ENCODE measurements around the gene KLB. TPM values are rescaled to one million over a fixed set of nuclear protein-coding genes. Genes with fewer than 3 reads are reported as not detected.
"Not testable (repeated sequence)": the region's sequence is repeated elsewhere in the genome, so short reads cannot be mapped to it uniquely, and the experiment has no call there.

The KLB gene
- total RNA-seq: under 1 TPM; 0.51 to 0.80 TPM
- polyA plus RNA-seq: under 1 TPM; 0.06 to 0.26 TPM
- long read RNA-seq, donor 1, partial matches to known transcripts: 1,945 of 2,069 reads
- long read RNA-seq, donor 1, other reads (novel, unspliced or antisense): 124 of 2,069 reads
- long read RNA-seq, donor 2, partial matches to known transcripts: 650 of 690 reads
- long read RNA-seq, donor 2, other reads (novel, unspliced or antisense): 40 of 690 reads
- long read RNA-seq, donor 3, partial matches to known transcripts: 737 of 1,064 reads
- long read RNA-seq, donor 3, other reads (novel, unspliced or antisense): 327 of 1,064 reads
- long read RNA-seq, donor 4, partial matches to known transcripts: 502 of 696 reads
- long read RNA-seq, donor 4, other reads (novel, unspliced or antisense): 194 of 696 reads
- long read RNA-seq, donor 5, partial matches to known transcripts: 1,270 of 1,340 reads
- long read RNA-seq, donor 5, other reads (novel, unspliced or antisense): 70 of 1,340 reads

- no peak within 1 kb of the TSS for H3K9ac ChIP-seq (ENCODE audit: insufficient read depth in 1 of 2, low read length in 2 of 2)
- H3K4me3 ChIP-seq: no peak within 1 kb of the TSS
- no peak within 1 kb of the TSS for H3K27ac ChIP-seq (ENCODE audit: low read depth in 1 of 2, low read length in 1 of 2)
- ATAC-seq (ENCODE audit: insufficient read depth, low FRiP score): no peak
- TF ChIP-seq CTCF (IDR thresholded peaks at IDR 0.05; ENCODE audit: control extremely low read depth, extremely low read depth): no peak
- no peaks in the 10 kb centered on the region for H3K9me3 ChIP-seq (ENCODE audit: control insufficient read depth in 4 of 4, insufficient read depth in 3 of 4, low read length in 3 of 4)
- no peaks in the 10 kb centered on the region for H3K36me3 ChIP-seq (ENCODE audit: control insufficient read depth in 4 of 4, insufficient read depth in 4 of 4, low read length in 4 of 4)
- no peaks in the 10 kb centered on the region for H3K27me3 ChIP-seq (ENCODE audit: control insufficient read depth in 3 of 3, insufficient read depth in 3 of 3, low read length in 2 of 3)
- H3K4me1 ChIP-seq (ENCODE audit: control insufficient read depth in 5 of 5, insufficient read depth in 5 of 5, low read length in 5 of 5): peaks cover 0 to 9% (median 2%) of the 10 kb centered on the region in 5 donors
- DNase-seq: peak in 1 of 3 donors; percentile 33
- WGBS, 2 donors: 64 to 78% methylated on average over 12 of the region's 12 CpGs
Measured at GRCh38 chr4:39406763-39407583, at the start of gene KLB. Gene KLB, plus strand, starts transcription at chr4:39406930. Its CDS starts 20 bp downstream, at chr4:39406950.

GRCh38 chr4:39357002-39357401 is 49.7 kb upstream of the KLB start:
- Histone ChIP-seq H3K4me3 (no peak overlapping the region), H3K9me3 (ENCODE audit: control insufficient read depth in 4 of 4, insufficient read depth in 3 of 4, low read length in 3 of 4) (no peaks in the 10 kb centered on the region), H3K9ac (ENCODE audit: insufficient read depth in 1 of 2, low read length in 2 of 2) (no peak overlapping the region), H3K27me3 (ENCODE audit: control insufficient read depth in 3 of 3, insufficient read depth in 3 of 3, low read length in 2 of 3) (no peaks in the 10 kb centered on the region), H3K36me3 (ENCODE audit: control insufficient read depth in 4 of 4, insufficient read depth in 4 of 4, low read length in 4 of 4) (peaks cover 0 to 2% (median 0%) of the 10 kb centered on the region in 4 donors), H3K4me1 (ENCODE audit: control insufficient read depth in 5 of 5, insufficient read depth in 5 of 5, low read length in 5 of 5) (peaks cover 3 to 8% (median 7%) of the 10 kb centered on the region in 5 donors), H3K27ac (ENCODE audit: low read depth in 1 of 2, low read length in 1 of 2) (no peak overlapping the region)
- ATAC-seq (ENCODE audit: insufficient read depth, low FRiP score) (no peak), DNase-seq (no peak)
- TF ChIP-seq CTCF (IDR thresholded peaks at IDR 0.05; ENCODE audit: control extremely low read depth, extremely low read depth): no peak
- 84 to 97% methylated on average over 1 of the region's 1 CpG for WGBS, 2 donors

- H3K9ac ChIP-seq (ENCODE audit: insufficient read depth in 1 of 2, low read length in 2 of 2); H3K4me3 ChIP-seq; H3K9me3 ChIP-seq (ENCODE audit: control insufficient read depth in 4 of 4, insufficient read depth in 3 of 4, low read length in 3 of 4); H3K36me3 ChIP-seq (ENCODE audit: control insufficient read depth in 4 of 4, insufficient read depth in 4 of 4, low read length in 4 of 4); ATAC-seq (ENCODE audit: insufficient read depth, low FRiP score); DNase-seq; H3K27me3 ChIP-seq (ENCODE audit: control insufficient read depth in 3 of 3, insufficient read depth in 3 of 3, low read length in 2 of 3); H3K27ac ChIP-seq (ENCODE audit: low read depth in 1 of 2, low read length in 1 of 2): not testable (repeated sequence)
- WGBS, 2 donors: 92 to 93% methylated on average over 4 of the region's 4 CpGs
- peaks cover 0 to 13% (median 4%) of the 10 kb centered on the region in 5 donors for H3K4me1 ChIP-seq (ENCODE audit: control insufficient read depth in 5 of 5, insufficient read depth in 5 of 5, low read length in 5 of 5)
Measured at GRCh38 chr4:39360611-39361010, 46.1 kb upstream of the KLB start.

- H3K4me3 ChIP-seq: no peak overlapping the region
- peaks cover 0 to 4% (median 2%) of the 10 kb centered on the region in 4 donors for H3K36me3 ChIP-seq (ENCODE audit: control insufficient read depth in 4 of 4, insufficient read depth in 4 of 4, low read length in 4 of 4)
- no peak for TF ChIP-seq CTCF (IDR thresholded peaks at IDR 0.05; ENCODE audit: control extremely low read depth, extremely low read depth)
- no peaks in the 10 kb centered on the region for H3K27me3 ChIP-seq (ENCODE audit: control insufficient read depth in 3 of 3, insufficient read depth in 3 of 3, low read length in 2 of 3)
- DNase-seq (no peak), ATAC-seq (ENCODE audit: insufficient read depth, low FRiP score) (no peak)
- peaks cover 0 to 21% (median 4%) of the 10 kb centered on the region in 5 donors for H3K4me1 ChIP-seq (ENCODE audit: control insufficient read depth in 5 of 5, insufficient read depth in 5 of 5, low read length in 5 of 5)
- H3K9me3 ChIP-seq (ENCODE audit: control insufficient read depth in 4 of 4, insufficient read depth in 3 of 4, low read length in 3 of 4): peaks cover 0 to 2% (median 0%) of the 10 kb centered on the region in 4 donors
- WGBS, 2 donors: 60 to 78% methylated on average over 3 of the region's 3 CpGs
- no peak overlapping the region for H3K9ac ChIP-seq (ENCODE audit: insufficient read depth in 1 of 2, low read length in 2 of 2)
- H3K27ac ChIP-seq (ENCODE audit: low read depth in 1 of 2, low read length in 1 of 2): no peak overlapping the region
Measured at GRCh38 chr4:39362827-39363226, 43.9 kb upstream of the KLB start.

Data from lung (tissue), 16 donors.